Liver (tissue), 9 donors: ENCODE results near the gene EXPH5. TPM values are rescaled to one million over a fixed set of nuclear protein-coding genes. Genes with fewer than 3 reads are reported as not detected.

ENCODE experiments used
- DNase-seq: peaks from one replicate; pipeline ENCODE4 v3.0.0-alpha.2; 2017; ENCODE audit warnings: low spot score
- H3K27ac ChIP-seq, 2 donors: one replicate each; pipeline ENCODE4 v1.7.0; 2013; ENCODE audit warnings: inconsistent platforms in 2 of 2, low read length in 2 of 2, control low read depth in 1 of 2, low read depth in 1 of 2, mild to moderate bottlenecking in 1 of 2
- H3K27me3 ChIP-seq, 4 donors: one replicate each; pipeline versions ENCODE4 v1.6.1 to v1.7.0; 2013; ENCODE audit warnings: low read length in 3 of 4, inconsistent platforms in 1 of 4, mild to moderate bottlenecking in 1 of 4, moderate library complexity in 1 of 4; ENCODE audit not compliant: control insufficient read depth in 4 of 4, insufficient read depth in 4 of 4
- H3K36me3 ChIP-seq, 4 donors: one replicate each; pipeline versions ENCODE4 v1.6.1 to v1.7.0; 2013; ENCODE audit warnings: low read length in 3 of 4, mild to moderate bottlenecking in 3 of 4, low read depth in 1 of 4, moderate library complexity in 1 of 4; ENCODE audit not compliant: control insufficient read depth in 4 of 4, insufficient read depth in 3 of 4
- H3K4me1 ChIP-seq, 4 donors: one replicate each; pipeline versions ENCODE4 v1.6.1 to v1.7.0; 2013; ENCODE audit warnings: low read length in 3 of 4, mild to moderate bottlenecking in 3 of 4, moderate library complexity in 1 of 4; ENCODE audit not compliant: control insufficient read depth in 4 of 4, insufficient read depth in 4 of 4
- H3K4me3 ChIP-seq, 3 donors: one replicate each; pipeline versions ENCODE4 v1.6.1 to v1.7.0; 2013; ENCODE audit warnings: low read length in 3 of 3, control low read depth in 1 of 3, low read depth in 1 of 3, mild to moderate bottlenecking in 1 of 3
- H3K9ac ChIP-seq, 2 donors: one replicate each; pipeline ENCODE4 v1.7.0; 2013; ENCODE audit warnings: low read length in 2 of 2, mild to moderate bottlenecking in 2 of 2, moderate library complexity in 2 of 2, control low read depth in 1 of 2, low read depth in 1 of 2
- H3K9me3 ChIP-seq, 4 donors: one replicate each; pipeline versions ENCODE4 v1.6.1 to v1.7.0; 2013; ENCODE audit warnings: low read length in 3 of 4; ENCODE audit not compliant: control insufficient read depth in 4 of 4
- ATF3 ChIP-seq: IDR thresholded peaks from 2 replicates; pipeline ENCODE4 v1.6.1; 2016; ENCODE audit warnings: antibody characterized with exemption
- CTCF ChIP-seq: fragments of 150-350 bp; IDR thresholded peaks from 2 replicates; pipeline ENCODE4 v1.5.1; 2017; ENCODE audit warnings: improper control_type of control experiment, low read depth, low read length; ENCODE audit not compliant: missing input control
- EGR1 ChIP-seq, 2 donors: IDR thresholded peaks; 2 replicates each; pipeline ENCODE4 v1.6.1; 2016 to 2018; ENCODE audit warnings: antibody characterized with exemption in 2 of 2, low read depth in 2 of 2
- FOXA1 ChIP-seq: IDR thresholded peaks from 2 replicates; pipeline ENCODE4 v1.6.1; 2016; ENCODE audit warnings: antibody characterized with exemption
- HNF4A ChIP-seq, 2 donors: conservative IDR thresholded peaks; 2 replicates each; pipeline ENCODE4 v1.6.1; 2016; ENCODE audit warnings: antibody characterized with exemption in 2 of 2, mild to moderate bottlenecking in 2 of 2
- HNF4G ChIP-seq: IDR thresholded peaks from 2 replicates; pipeline ENCODE4 v1.6.1; 2016; ENCODE audit warnings: antibody characterized with exemption
- JUND ChIP-seq, 2 donors: IDR thresholded peaks; 2 replicates each; pipeline ENCODE4 v1.6.1; 2016; ENCODE audit warnings: antibody characterized with exemption in 2 of 2
- MAX ChIP-seq: IDR thresholded peaks from 2 replicates; pipeline ENCODE4 v1.6.1; 2016; ENCODE audit warnings: antibody characterized with exemption
- NR2F2 ChIP-seq: IDR thresholded peaks from 2 replicates; pipeline ENCODE4 v1.6.1; 2016; ENCODE audit warnings: antibody characterized with exemption
- RAD21 ChIP-seq, 2 donors: IDR thresholded peaks; 2 replicates each; pipeline ENCODE4 v1.6.1; 2016; ENCODE audit warnings: antibody characterized with exemption in 2 of 2, mild to moderate bottlenecking in 2 of 2
- REST ChIP-seq: IDR thresholded peaks from 2 replicates; pipeline ENCODE4 v1.6.1; 2016; ENCODE audit warnings: antibody characterized with exemption, mild to moderate bottlenecking
- RXRA ChIP-seq, 2 donors: IDR thresholded peaks; 2 replicates each; pipeline ENCODE4 v1.6.1; 2017 to 2018; ENCODE audit warnings: antibody characterized with exemption in 2 of 2, mild to moderate bottlenecking in 1 of 2
- SP1 ChIP-seq: IDR thresholded peaks from 2 replicates; pipeline ENCODE4 v1.6.1; 2018; ENCODE audit warnings: antibody characterized with exemption, mild to moderate bottlenecking
- TAF1 ChIP-seq: conservative IDR thresholded peaks from 2 replicates; pipeline ENCODE4 v1.6.1; 2016; ENCODE audit warnings: antibody characterized with exemption, mild to moderate bottlenecking
- YY1 ChIP-seq: IDR thresholded peaks from 2 replicates; pipeline ENCODE4 v1.6.1; 2016; ENCODE audit warnings: antibody characterized with exemption, mild to moderate bottlenecking
- ZBTB33 ChIP-seq: IDR thresholded peaks from 2 replicates; pipeline ENCODE4 v1.6.1; 2016; ENCODE audit warnings: antibody characterized with exemption
- WGBS: extraction: QIAGEN DNeasy Blood & Tissue Kit; methylation state at CpG from one replicate; pipeline ENCODE4 v1.1.7; 2013; 5-methylcytosine and 5-hydroxymethylcytosine counted together
- polyA plus RNA-seq, 2 donors: library from polyadenylated mRNA; stranded (reverse) in 1 of 2; unstranded in 1 of 2; fragments of 200-250 nt in 1 of 2; fragments of >200 nt in 1 of 2; fragmentation: Nextera tagmentation in 1 of 2; extraction: Ambion mirVana in 1 of 2; gene quantifications; one replicate each; pipeline versions ENCODE4 v1.2.1 to v1.2.3, GENCODE V29; 2013 to 2015
- total RNA-seq, 2 donors: library from RNA; depleted of rRNA; stranded (reverse); fragments of >200 nt; gene quantifications; one replicate each; pipeline ENCODE4 v1.2.3, GENCODE V29; 2014
- donor health status: healthy.
- donor health status: healthy.
- donor health status: healthy.
- donor health status: healthy.
- donor health status: healthy.

The EXPH5 gene
- total and polyA plus RNA-seq, 4 donors = 0.47 to 6.1 (median 1.5) TPM

- Histone ChIP-seq H3K4me3 (no peak overlapping the region), H3K4me1 (peaks cover 0 to 15% (median 2%) of the 10 kb centered on the region in 4 donors), H3K36me3 (no peaks in the 10 kb centered on the region), H3K27me3 (no peaks in the 10 kb centered on the region), H3K9ac (no peak overlapping the region), H3K27ac (no peak overlapping the region), H3K9me3 (no peaks in the 10 kb centered on the region)
- WGBS = 57% methylated on average over 1 of the region's 1 CpG
- TF ChIP-seq NR2F2 (no peak), TAF1 (no peak), EGR1 (IDR thresholded peaks at IDR 0.05; ENCODE audit: low read depth in 2 of 2) (no peak), RXRA (IDR thresholded peaks at IDR 0.05) (no peak), MAX (no peak), HNF4A (conservative IDR thresholded peaks at IDR 0.05) (no peak), JUND (IDR thresholded peaks at IDR 0.05) (no peak), ATF3 (no peak), CTCF (no peak), FOXA1 (no peak), REST (no peak), YY1 (no peak), SP1 (no peak), ZBTB33 (no peak), RAD21 (IDR thresholded peaks at IDR 0.05) (no peak)
- no peak for DNase-seq
Observed at GRCh38 chr11:108468478-108468864, 125.1 kb downstream of the EXPH5 start.

GRCh38 chr11:108467091-108467823, 126.3 kb downstream of the EXPH5 start, which contains the start of gene C11orf65:
Gene C11orf65, minus strand, starts transcription at chr11:108467529. Its CDS starts 5,970 bp downstream, at chr11:108461559.
- H3K9ac ChIP-seq = peak within 1 kb of the TSS; percentile 99
- peak within 1 kb of the TSS; percentile 55 to 95 (median 90) for H3K4me3 ChIP-seq
- peaks cover 0 to 11% (median 1%) of the 10 kb centered on the region in 4 donors for H3K4me1 ChIP-seq
- WGBS = under 1% methylated on average over 35 of the region's 35 CpGs
- H3K27me3 ChIP-seq = no peaks in the 10 kb centered on the region
- no peaks in the 10 kb centered on the region for H3K9me3 ChIP-seq
- peak within 1 kb of the TSS; percentile 99 to 100 for H3K27ac ChIP-seq
- H3K36me3 ChIP-seq = no peaks in the 10 kb centered on the region
- DNase-seq = peak; percentile 96
- peak; percentile 88 for TF ChIP-seq YY1
- peak in 1 of 2 donors; percentile 59 for TF ChIP-seq EGR1 (IDR thresholded peaks at IDR 0.05; ENCODE audit: low read depth in 2 of 2)
- peak; percentile 87 for TF ChIP-seq SP1
- peak; percentile 48 for TF ChIP-seq ZBTB33
- TF ChIP-seq HNF4G = peak; percentile 8
- peak; percentile 95 for TF ChIP-seq REST
- peak; percentile 97 for TF ChIP-seq TAF1
